ENCODE data around the gene RINL. TPM values are rescaled to one million over a fixed set of nuclear protein-coding genes. Genes with fewer than 3 reads are reported as not detected.

The RINL gene
- total RNA-seq, 1 experiment from 2014 or later: 14.5 TPM

DNA sequence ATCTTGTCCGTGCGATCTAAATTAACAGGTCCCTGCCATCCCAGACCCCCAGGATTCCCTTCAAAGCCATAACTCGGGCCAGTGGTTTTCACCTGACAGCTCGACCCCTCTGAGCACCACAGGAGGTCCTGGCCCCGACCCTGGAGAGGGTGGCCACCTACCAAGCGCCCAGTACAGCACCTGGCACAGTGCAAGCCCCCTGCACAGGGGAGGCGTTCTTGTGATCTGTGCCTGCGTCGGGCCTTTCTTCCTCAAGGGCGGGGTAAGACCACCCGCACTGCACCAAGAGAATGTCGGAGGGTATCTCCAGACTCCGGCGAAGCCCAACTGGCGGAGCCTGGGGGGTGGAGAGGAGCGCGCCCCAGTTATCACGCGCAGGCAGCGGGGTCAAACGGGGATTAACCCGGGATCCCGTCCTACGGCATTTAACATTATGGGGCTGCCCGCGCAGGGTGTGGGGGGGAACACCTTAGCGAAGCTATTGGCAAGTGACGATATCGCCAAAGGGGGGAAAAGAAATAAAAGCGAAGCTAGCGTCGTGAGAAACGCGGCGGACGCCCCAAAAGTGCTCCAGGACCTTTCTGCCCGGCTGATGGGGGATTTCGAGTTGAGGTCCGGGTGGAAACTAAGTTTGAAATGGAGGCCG lies 27.0 kb downstream of the RINL start:
- peaks cover 32% of the 10 kb centered on the region for H3K4me1 Mint-ChIP-seq
- H3K27ac Mint-ChIP-seq: peak overlapping the region; percentile 99
- H3K4me3 Mint-ChIP-seq: peak overlapping the region; percentile 92
- ChIA-PET CTCF (interaction anchor here (0.6 to 3.0 kb wide), 7 partner anchors 12 to 235 kb away, joined by 3 to 26 read pairs (median 5); partner anchors contain the start of genes FBXO17, MRPS12 and SARS2), POLR2A (interaction anchor here (0.9 to 2.2 kb wide), 4 partner anchors 9 to 79 kb away, joined by 3 to 7 read pairs (median 4); partner anchors contain the start of genes ECH1, MRPS12, NFKBIB and SARS2)
- no peak for TF ChIP-seq MXD4 (CRISPR knock-in tag; IDR thresholded peaks at IDR 0.05; ENCODE audit: borderline replicate concordance)
- TF ChIP-seq, protein P1, sequence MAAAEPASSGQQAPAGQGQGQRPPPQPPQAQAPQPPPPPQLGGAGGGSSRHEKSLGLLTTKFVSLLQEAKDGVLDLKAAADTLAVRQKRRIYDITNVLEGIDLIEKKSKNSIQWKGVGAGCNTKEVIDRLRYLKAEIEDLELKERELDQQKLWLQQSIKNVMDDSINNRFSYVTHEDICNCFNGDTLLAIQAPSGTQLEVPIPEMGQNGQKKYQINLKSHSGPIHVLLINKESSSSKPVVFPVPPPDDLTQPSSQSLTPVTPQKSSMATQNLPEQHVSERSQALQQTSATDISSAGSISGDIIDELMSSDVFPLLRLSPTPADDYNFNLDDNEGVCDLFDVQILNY (CRISPR knock-in tag; IDR thresholded peaks at IDR 0.05): no peak
- no peak for TF ChIP-seq PRRX2 (CRISPR knock-in tag; IDR thresholded peaks at IDR 0.05)
- TF ChIP-seq, protein P2, sequence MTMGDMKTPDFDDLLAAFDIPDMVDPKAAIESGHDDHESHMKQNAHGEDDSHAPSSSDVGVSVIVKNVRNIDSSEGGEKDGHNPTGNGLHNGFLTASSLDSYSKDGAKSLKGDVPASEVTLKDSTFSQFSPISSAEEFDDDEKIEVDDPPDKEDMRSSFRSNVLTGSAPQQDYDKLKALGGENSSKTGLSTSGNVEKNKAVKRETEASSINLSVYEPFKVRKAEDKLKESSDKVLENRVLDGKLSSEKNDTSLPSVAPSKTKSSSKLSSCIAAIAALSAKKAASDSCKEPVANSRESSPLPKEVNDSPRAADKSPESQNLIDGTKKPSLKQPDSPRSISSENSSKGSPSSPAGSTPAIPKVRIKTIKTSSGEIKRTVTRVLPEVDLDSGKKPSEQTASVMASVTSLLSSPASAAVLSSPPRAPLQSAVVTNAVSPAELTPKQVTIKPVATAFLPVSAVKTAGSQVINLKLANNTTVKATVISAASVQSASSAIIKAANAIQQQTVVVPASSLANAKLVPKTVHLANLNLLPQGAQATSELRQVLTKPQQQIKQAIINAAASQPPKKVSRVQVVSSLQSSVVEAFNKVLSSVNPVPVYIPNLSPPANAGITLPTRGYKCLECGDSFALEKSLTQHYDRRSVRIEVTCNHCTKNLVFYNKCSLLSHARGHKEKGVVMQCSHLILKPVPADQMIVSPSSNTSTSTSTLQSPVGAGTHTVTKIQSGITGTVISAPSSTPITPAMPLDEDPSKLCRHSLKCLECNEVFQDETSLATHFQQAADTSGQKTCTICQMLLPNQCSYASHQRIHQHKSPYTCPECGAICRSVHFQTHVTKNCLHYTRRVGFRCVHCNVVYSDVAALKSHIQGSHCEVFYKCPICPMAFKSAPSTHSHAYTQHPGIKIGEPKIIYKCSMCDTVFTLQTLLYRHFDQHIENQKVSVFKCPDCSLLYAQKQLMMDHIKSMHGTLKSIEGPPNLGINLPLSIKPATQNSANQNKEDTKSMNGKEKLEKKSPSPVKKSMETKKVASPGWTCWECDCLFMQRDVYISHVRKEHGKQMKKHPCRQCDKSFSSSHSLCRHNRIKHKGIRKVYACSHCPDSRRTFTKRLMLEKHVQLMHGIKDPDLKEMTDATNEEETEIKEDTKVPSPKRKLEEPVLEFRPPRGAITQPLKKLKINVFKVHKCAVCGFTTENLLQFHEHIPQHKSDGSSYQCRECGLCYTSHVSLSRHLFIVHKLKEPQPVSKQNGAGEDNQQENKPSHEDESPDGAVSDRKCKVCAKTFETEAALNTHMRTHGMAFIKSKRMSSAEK (CRISPR knock-in tag; IDR thresholded peaks at IDR 0.05; ENCODE audit: borderline replicate concordance): no peak
- TF ChIP-seq NR1H2 (CRISPR knock-in tag; IDR thresholded peaks at IDR 0.05): no peak
- TF ChIP-seq SMAD3 (CRISPR knock-in tag; IDR thresholded peaks at IDR 0.05; ENCODE audit: borderline replicate concordance): no peak
- TF ChIP-seq ZNF317 (CRISPR knock-in tag; IDR thresholded peaks at IDR 0.05; ENCODE audit: borderline replicate concordance, low read depth): no peak
- no peak for TF ChIP-seq CREB1 (CRISPR knock-in tag; IDR thresholded peaks at IDR 0.05)
- no peak for TF ChIP-seq ZNF423 (CRISPR knock-in tag; IDR thresholded peaks at IDR 0.05)
- TF ChIP-seq, protein P3, sequence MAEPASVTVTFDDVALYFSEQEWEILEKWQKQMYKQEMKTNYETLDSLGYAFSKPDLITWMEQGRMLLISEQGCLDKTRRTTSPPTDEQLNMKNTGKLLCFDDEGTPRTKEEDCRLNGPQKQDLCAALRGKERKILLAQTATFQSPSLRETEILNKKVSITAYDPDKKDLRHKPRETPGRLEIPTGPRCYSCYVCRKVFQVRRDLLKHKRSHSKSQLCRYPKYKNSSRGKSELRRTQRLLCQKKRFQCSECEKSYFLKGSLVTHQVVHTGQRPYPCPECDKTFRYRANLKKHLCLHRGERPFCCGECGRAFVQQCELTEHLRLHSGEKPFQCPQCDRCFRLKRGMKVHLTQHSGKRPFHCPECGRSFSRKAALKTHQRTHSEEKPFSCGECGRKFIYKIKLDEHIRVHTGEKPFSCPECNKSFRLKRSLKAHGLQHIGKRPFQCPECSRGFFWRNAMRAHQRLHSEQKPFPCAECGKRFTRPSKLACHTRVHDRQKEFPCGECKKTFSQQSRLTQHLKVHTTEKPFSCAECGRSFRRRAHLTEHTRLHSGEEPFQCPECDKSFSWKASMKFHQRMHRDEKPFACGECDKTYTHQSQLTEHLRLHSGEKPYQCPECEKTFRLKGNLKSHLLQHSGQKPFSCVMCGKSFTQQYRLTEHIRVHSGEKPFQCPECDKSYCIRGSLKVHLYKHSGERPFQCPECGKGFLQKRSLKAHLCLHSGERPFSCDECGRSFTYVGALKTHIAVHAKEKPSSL (CRISPR knock-in tag; conservative IDR thresholded peaks at IDR 0.05): no peak
- no peak for TF ChIP-seq ELF4 (CRISPR knock-in tag; IDR thresholded peaks at IDR 0.05; ENCODE audit: low read depth)
- TF ChIP-seq NR3C1 (CRISPR knock-in tag; conservative IDR thresholded peaks at IDR 0.05; ENCODE audit: low read depth): no peak
- TF ChIP-seq TEAD4 (CRISPR knock-in tag; IDR thresholded peaks at IDR 0.05): no peak
- TF ChIP-seq, protein P4, sequence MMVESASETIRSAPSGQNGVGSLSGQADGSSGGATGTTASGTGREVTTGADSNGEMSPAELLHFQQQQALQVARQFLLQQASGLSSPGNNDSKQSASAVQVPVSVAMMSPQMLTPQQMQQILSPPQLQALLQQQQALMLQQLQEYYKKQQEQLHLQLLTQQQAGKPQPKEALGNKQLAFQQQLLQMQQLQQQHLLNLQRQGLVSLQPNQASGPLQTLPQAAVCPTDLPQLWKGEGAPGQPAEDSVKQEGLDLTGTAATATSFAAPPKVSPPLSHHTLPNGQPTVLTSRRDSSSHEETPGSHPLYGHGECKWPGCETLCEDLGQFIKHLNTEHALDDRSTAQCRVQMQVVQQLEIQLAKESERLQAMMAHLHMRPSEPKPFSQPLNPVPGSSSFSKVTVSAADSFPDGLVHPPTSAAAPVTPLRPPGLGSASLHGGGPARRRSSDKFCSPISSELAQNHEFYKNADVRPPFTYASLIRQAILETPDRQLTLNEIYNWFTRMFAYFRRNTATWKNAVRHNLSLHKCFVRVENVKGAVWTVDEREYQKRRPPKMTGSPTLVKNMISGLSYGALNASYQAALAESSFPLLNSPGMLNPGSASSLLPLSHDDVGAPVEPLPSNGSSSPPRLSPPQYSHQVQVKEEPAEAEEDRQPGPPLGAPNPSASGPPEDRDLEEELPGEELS (CRISPR knock-in tag; IDR thresholded peaks at IDR 0.05): no peak
- TF ChIP-seq TP53 (CRISPR knock-in tag; IDR thresholded peaks at IDR 0.05): no peak
- TF ChIP-seq, protein P5, sequence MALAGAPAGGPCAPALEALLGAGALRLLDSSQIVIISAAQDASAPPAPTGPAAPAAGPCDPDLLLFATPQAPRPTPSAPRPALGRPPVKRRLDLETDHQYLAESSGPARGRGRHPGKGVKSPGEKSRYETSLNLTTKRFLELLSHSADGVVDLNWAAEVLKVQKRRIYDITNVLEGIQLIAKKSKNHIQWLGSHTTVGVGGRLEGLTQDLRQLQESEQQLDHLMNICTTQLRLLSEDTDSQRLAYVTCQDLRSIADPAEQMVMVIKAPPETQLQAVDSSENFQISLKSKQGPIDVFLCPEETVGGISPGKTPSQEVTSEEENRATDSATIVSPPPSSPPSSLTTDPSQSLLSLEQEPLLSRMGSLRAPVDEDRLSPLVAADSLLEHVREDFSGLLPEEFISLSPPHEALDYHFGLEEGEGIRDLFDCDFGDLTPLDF (CRISPR knock-in tag; IDR thresholded peaks at IDR 0.05): no peak
- TF ChIP-seq GRHL2 (CRISPR knock-in tag; IDR thresholded peaks at IDR 0.05; ENCODE audit: insufficient replicate concordance, severe bottlenecking): no peak
- ATAC-seq (no peak), DNase-seq (ENCODE audit: low spot score) (peak; percentile 51)
- H3K9me3 Mint-ChIP-seq: peaks cover 4% of the 10 kb centered on the region; the same call in 1 of the 2 replicates
- H3K36me3 Mint-ChIP-seq: peaks cover 33% of the 10 kb centered on the region
- H3K27me3 Mint-ChIP-seq (ENCODE audit: low read depth): peaks cover 3% of the 10 kb centered on the region

All from WTC11 (cell line).